SK-N-MC (cell line): ENCODE results near the gene EIF1AY.

Source experiments
- EZH2 ChIP-seq: fragments of 200-600 bp; sonication (generic); IDR thresholded peaks from one replicate; pipeline ENCODE4 v1.6.1; 2017; ENCODE audit warnings: antibody characterized with exemption
- FOXP2 ChIP-seq: optimal IDR thresholded peaks from 2 replicates; pipeline ENCODE3; 2011; ENCODE audit warnings: mild to moderate bottlenecking, moderate library complexity; ENCODE audit not compliant: insufficient read depth; ENCODE audit errors: extremely low read length, control extremely low read depth
- POLR2AphosphoS5 ChIP-seq: IDR thresholded peaks from 2 replicates; pipeline ENCODE4 v1.6.1; 2012; ENCODE audit warnings: mild to moderate bottlenecking, low read depth, low read length, borderline replicate concordance

DNA sequence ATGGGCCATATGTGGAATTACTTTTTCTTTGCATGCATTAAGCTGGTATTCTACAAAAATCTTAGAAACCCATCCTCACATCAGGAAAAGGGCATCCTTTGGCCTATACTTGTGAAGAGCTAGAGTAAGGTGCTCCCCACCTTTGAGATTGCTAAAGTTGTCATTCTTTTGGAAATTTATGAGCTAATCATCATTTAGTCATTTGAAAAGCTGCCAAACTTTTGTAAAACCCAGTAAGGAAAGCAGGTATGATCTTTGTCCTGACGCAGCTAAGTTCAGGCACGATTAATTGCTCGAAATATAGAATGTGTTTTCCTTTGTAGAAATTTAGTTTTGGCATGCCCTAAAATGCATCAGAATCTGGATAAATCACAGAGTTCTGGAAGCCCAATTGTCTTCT is 2.6 kb downstream of the EIF1AY start:
- TF ChIP-seq EZH2 (no peak), POLR2AphosphoS5 (no peak), FOXP2 (no peak)
